Measurements from ENCODE around the gene MXRA5. TPM values are rescaled to one million over a fixed set of nuclear protein-coding genes. Genes with fewer than 3 reads are reported as not detected.
"Not testable (repeated sequence)": the region's sequence is repeated elsewhere in the genome, so short reads cannot be mapped to it uniquely, and the experiment has no call there.

MXRA5 gene
- total RNA-seq, 1 donor from 2014 or later = 7.0 TPM

DNA sequence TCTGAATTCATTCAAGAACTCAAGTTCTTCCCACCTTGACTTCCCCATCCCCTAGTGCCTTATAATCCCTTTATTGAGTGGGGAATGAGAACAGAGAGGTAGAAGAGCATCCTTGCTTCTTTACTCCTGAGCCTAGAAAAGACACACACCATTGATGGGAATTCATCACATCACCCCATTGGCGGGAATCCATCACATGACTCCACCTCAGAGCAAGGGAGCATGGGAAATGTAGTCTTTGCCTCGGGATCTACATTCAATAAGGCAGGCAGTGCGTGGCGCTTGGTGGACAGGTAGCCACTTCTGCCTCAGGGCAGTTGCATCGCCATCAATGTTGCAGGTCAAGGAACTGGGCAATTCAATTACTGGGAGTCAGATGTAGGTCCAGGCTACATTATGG lies 50.7 kb downstream of the MXRA5 start:
- Histone ChIP-seq H3K27ac (no peak overlapping the region), H3K4me1 (no peaks in the 10 kb centered on the region), H3K36me3 (no peaks in the 10 kb centered on the region), H3K9me3 (no peaks in the 10 kb centered on the region), H3K4me3 (no peak overlapping the region), H3K27me3 (ENCODE audit: low read depth) (no peaks in the 10 kb centered on the region)
- DNase-seq (no peak), ATAC-seq (no peak)
- TF ChIP-seq, protein P1, sequence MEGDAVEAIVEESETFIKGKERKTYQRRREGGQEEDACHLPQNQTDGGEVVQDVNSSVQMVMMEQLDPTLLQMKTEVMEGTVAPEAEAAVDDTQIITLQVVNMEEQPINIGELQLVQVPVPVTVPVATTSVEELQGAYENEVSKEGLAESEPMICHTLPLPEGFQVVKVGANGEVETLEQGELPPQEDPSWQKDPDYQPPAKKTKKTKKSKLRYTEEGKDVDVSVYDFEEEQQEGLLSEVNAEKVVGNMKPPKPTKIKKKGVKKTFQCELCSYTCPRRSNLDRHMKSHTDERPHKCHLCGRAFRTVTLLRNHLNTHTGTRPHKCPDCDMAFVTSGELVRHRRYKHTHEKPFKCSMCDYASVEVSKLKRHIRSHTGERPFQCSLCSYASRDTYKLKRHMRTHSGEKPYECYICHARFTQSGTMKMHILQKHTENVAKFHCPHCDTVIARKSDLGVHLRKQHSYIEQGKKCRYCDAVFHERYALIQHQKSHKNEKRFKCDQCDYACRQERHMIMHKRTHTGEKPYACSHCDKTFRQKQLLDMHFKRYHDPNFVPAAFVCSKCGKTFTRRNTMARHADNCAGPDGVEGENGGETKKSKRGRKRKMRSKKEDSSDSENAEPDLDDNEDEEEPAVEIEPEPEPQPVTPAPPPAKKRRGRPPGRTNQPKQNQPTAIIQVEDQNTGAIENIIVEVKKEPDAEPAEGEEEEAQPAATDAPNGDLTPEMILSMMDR (IDR thresholded peaks at IDR 0.05) = no peak
- intact Hi-C loops (cut with DNase I) = no loop called here

DNA sequence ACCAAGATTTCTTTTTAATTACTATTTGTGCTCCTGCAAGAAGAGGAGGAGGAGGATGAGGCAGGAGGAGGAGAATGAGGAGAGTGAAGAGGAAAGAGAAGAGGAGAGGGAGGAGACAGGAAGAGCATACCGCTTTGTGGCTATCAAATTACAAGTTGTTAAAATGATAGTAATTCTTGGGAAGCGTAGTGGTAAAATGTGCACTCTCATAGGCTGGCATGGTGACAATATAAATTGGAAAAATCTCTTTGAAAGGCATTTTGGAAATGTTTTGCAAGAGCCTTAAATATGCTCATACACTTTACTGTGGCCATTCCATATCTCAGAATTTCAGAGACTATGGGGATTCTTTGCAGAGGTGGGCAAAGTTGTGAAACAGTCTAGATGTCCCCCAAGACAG lies 53.2 kb downstream of the MXRA5 start:
- H3K36me3 ChIP-seq = no peaks in the 10 kb centered on the region
- DNase-seq (no peak), ATAC-seq (no peak)
- intact Hi-C loops (cut with DNase I) = no loop called here
- H3K27ac ChIP-seq = no peak overlapping the region
- no peaks in the 10 kb centered on the region for H3K4me1 ChIP-seq
- no peaks in the 10 kb centered on the region for H3K27me3 ChIP-seq (ENCODE audit: low read depth)
- TF ChIP-seq, protein P1 (IDR thresholded peaks at IDR 0.05) = no peak
- no peak overlapping the region for H3K4me3 ChIP-seq
- no peaks in the 10 kb centered on the region for H3K9me3 ChIP-seq

DNA sequence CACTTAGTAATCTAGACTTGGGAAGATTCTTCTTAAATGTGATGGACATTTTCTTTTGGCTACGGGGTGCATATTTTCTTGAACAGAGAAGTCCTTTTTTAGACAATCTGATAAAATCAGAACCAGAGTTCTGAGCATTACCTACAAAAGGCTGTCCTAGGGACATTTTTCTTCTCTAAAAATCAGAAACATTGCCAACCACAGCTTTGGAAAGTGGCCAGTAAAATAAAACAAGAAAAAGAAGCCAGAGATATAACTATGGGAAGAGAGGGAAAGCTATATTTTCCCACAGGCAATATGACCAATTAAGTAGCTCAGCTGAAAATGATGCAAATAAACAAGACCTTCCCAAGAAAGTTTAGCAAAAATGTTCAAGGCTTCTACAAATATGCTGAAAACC lies 55.9 kb downstream of the MXRA5 start:
- no peaks in the 10 kb centered on the region for H3K27me3 ChIP-seq (ENCODE audit: low read depth)
- no peak overlapping the region for H3K4me3 ChIP-seq
- H3K36me3 ChIP-seq = no peaks in the 10 kb centered on the region
- H3K9me3 ChIP-seq = no peaks in the 10 kb centered on the region
- intact Hi-C loops (cut with DNase I) = no loop called here
- TF ChIP-seq, protein P1 (IDR thresholded peaks at IDR 0.05) = no peak
- no peak overlapping the region for H3K27ac ChIP-seq
- ATAC-seq (no peak), DNase-seq (no peak)
- no peaks in the 10 kb centered on the region for H3K4me1 ChIP-seq

DNA sequence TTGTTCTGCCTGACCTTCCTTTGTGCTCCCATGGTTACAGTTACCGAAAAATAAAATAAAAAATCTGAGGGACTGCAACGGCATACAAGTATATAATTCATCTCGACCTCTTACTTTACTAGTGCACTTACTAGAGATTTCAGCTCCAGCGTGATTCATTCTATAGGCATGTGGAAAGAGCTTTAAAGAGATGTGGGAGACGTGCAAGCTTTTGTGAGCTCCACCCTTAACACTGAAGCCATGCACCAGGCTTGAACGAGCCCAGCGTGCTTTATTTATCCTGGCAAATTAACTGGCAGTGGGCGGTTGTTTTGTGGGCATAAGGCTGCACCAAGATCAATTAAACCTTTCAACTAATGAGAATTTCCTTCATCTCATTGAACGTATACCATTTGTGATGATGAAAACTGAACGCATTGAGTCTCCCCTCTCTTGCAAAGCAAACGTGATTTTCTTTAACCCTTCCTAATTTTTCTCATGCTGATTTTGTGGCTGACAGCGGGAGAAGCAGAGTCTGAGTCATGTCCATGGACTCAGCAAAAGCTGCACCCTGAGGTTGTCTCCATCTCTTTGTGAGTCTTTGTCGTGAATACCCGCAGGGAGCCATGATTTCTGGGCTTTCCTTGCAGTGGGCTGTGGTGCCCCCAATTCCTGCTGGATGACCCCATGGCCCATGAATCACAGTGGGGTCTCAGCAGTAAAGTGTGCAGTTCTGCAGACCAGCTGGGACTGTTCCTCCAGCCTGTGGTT lies 60.1 kb downstream of the MXRA5 start:
- TF ChIP-seq, protein P1 (IDR thresholded peaks at IDR 0.05) = no peak
- H3K27me3 ChIP-seq (ENCODE audit: low read depth) = no peaks in the 10 kb centered on the region
- no peak overlapping the region for H3K4me3 ChIP-seq
- no peaks in the 10 kb centered on the region for H3K9me3 ChIP-seq
- no peak overlapping the region for H3K27ac ChIP-seq
- ATAC-seq (no peak), DNase-seq (no peak)
- H3K36me3 ChIP-seq = no peaks in the 10 kb centered on the region
- intact Hi-C loops (cut with DNase I) = no loop called here
- H3K4me1 ChIP-seq = no peaks in the 10 kb centered on the region

DNA sequence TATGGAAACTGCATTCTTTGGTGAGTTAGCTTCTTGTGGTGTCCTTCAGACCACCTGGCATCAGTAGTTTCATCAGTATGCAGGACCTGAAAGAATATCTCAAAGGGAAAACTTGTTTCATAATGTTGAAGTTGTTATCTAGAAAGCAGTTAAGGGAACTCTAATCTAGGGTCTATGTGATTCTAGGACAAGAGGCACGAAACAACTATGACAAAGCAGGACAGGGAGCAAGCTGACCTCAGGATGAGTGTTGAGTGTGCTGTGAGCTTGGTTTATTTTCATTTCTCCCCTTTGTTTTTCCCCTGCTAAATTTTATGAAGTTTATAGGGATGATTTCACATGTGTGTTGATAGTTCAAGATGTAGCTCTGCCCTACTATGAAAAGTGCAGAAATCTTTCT lies 65.7 kb downstream of the MXRA5 start:
- no peaks in the 10 kb centered on the region for H3K27me3 ChIP-seq (ENCODE audit: low read depth)
- H3K4me1 ChIP-seq = no peaks in the 10 kb centered on the region
- ATAC-seq (no peak), DNase-seq (no peak)
- no peak overlapping the region for H3K4me3 ChIP-seq
- intact Hi-C loops (cut with DNase I) = no loop called here
- no peak overlapping the region for H3K27ac ChIP-seq
- TF ChIP-seq, protein P1 (IDR thresholded peaks at IDR 0.05) = no peak
- H3K36me3 ChIP-seq = no peaks in the 10 kb centered on the region
- H3K9me3 ChIP-seq = no peaks in the 10 kb centered on the region

DNA sequence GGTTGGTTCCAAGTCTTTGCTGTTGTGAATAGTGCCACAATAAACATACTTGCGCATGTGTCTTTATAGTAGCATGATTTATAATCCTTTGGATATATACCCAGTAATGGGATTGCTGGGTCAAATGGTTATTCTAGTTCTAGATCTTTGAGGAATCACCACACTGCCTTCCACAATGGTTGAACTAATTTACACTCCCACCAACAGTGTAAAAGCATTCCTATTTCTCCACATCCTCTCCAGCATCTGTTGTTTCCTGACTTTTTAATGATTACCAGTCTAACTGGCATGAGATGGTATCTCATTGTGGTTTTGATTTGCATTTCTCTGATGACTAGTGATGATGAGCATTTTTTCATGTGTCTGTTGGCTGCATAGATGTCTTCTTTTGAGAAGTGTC lies 72.8 kb downstream of the MXRA5 start:
- H3K4me3 ChIP-seq; H3K9me3 ChIP-seq; H3K4me1 ChIP-seq; H3K36me3 ChIP-seq; ATAC-seq; intact Hi-C loops (cut with DNase I); H3K27ac ChIP-seq; DNase-seq; H3K27me3 ChIP-seq (ENCODE audit: low read depth): not testable (repeated sequence)

All from lower lobe of right lung (tissue), 2 donors.